ENCODE data around the gene ZDHHC4.
"Not testable (repeated sequence)": the region's sequence is repeated elsewhere in the genome, so short reads cannot be mapped to it uniquely, and the experiment has no call there.

Gene ZDHHC4

GRCh38 chr7:6622134-6622710, 45.0 kb downstream of the ZDHHC4 start:
- intact Hi-C loops (cut with DNase I), result no loop called here
- no peak for DNase-seq

- DNase-seq, result no peak
- intact Hi-C loops (cut with DNase I), result no loop called here
Observed at GRCh38 chr7:6623589-6624245, 46.5 kb downstream of the ZDHHC4 start.

GRCh38 chr7:6624246-6624611, 47.0 kb downstream of the ZDHHC4 start:
- intact Hi-C loops (cut with DNase I), result no loop called here
- no peak for DNase-seq

GRCh38 chr7:6628045-6628444, 50.8 kb downstream of the ZDHHC4 start:
- no peak for DNase-seq
- intact Hi-C loops (cut with DNase I), result no loop called here

GRCh38 chr7:6630007-6630849, 53.0 kb downstream of the ZDHHC4 start:
- peak in 1 of 42 donors; percentile 26 for DNase-seq
- intact Hi-C loops (cut with DNase I), result no loop called here

GRCh38 chr7:6631605-6632004, 54.4 kb downstream of the ZDHHC4 start:
- peak in 40 of 42 donors; percentile 33 to 92 (median 62) for DNase-seq
- intact Hi-C loops (cut with DNase I), result no loop called here

- DNase-seq, result no peak
- intact Hi-C loops (cut with DNase I), result no loop called here
Observed at GRCh38 chr7:6634021-6634420, 56.8 kb downstream of the ZDHHC4 start.

- not testable (repeated sequence) for DNase-seq
- intact Hi-C loops (cut with DNase I), result loop anchor here (5.0 kb wide), 1 partner anchor 43 kb away; the partner anchor contains the start of gene INTS15
Observed at GRCh38 chr7:6634971-6635370, 57.7 kb downstream of the ZDHHC4 start.

- DNase-seq, result peak in 41 of 42 donors; percentile 20 to 87 (median 72)
- intact Hi-C loops (cut with DNase I), result loop anchor here (5.0 kb wide), 1 partner anchor 45 kb away; the partner anchor contains the start of gene INTS15
Observed at GRCh38 chr7:6636741-6637543, 59.7 kb downstream of the ZDHHC4 start, which contains the start of gene ZNF316. Gene ZNF316, plus strand, starts transcription at chr7:6637318. Its CDS starts 5,092 bp downstream, at chr7:6642410.

- peak in 1 of 42 donors; percentile 18 for DNase-seq
- intact Hi-C loops (cut with DNase I), result loop anchor here (5.0 kb wide), 1 partner anchor 45 kb away; the partner anchor contains the start of gene INTS15
Observed at GRCh38 chr7:6637544-6638229, 60.4 kb downstream of the ZDHHC4 start.
